HEK293T (cell line): ENCODE measurements around the gene ASTN2.

Experiments
- CTCF ChIA-PET: fragments of 350-600 bp; formaldehyde crosslinking; extraction: SDS; loops from one replicate; lab custom pipeline; 2021; ENCODE audit warnings: antibody characterized with exemption, inconsistent platforms; lab: Yijun Ruan, JAX
- POLR2A ChIA-PET: fragments of 350-600 bp; formaldehyde crosslinking; extraction: SDS; loops from one replicate; lab custom pipeline; 2020; ENCODE audit warnings: antibody characterized with exemption, inconsistent platforms; lab: Yijun Ruan, JAX
- DNase-seq: peaks from one replicate; pipeline ENCODE4 v3.0.0; 2012; ENCODE audit warnings: mixed read lengths; ENCODE audit errors: extremely low spot score
- ARNT ChIP-seq: fragments of 450-650 bp; IDR thresholded peaks from 2 replicates; pipeline ENCODE4 v1.6.1; 2017; ENCODE audit warnings: mild to moderate bottlenecking
- BHLHE40 ChIP-seq: fragments of 450-650 bp; IDR thresholded peaks from 2 replicates; pipeline ENCODE4 v1.6.1; 2016; ENCODE audit warnings: mild to moderate bottlenecking, moderate library complexity, borderline replicate concordance
- CTBP1 ChIP-seq: fragments of 450-650 bp; IDR thresholded peaks from 2 replicates; pipeline ENCODE4 v1.6.1; 2016; ENCODE audit warnings: borderline replicate concordance
- ELF4 ChIP-seq: fragments of 450-650 bp; IDR thresholded peaks from 2 replicates; pipeline ENCODE4 v1.6.1; 2017; ENCODE audit warnings: antibody characterized with exemption
- FOXA1 ChIP-seq: fragments of 450-650 bp; IDR thresholded peaks from 2 replicates; pipeline ENCODE4 v1.6.1; 2016; ENCODE audit warnings: mild to moderate bottlenecking
- FOXK2 ChIP-seq: fragments of 450-650 bp; IDR thresholded peaks from 2 replicates; pipeline ENCODE4 v1.6.1; 2016; ENCODE audit warnings: mild to moderate bottlenecking
- FOXM1 ChIP-seq: fragments of 450-650 bp; IDR thresholded peaks from 2 replicates; pipeline ENCODE4 v1.6.1; 2017; ENCODE audit warnings: mild to moderate bottlenecking, borderline replicate concordance
- HDGF ChIP-seq: fragments of 450-650 bp; IDR thresholded peaks from 2 replicates; pipeline ENCODE4 v1.6.1; 2017; ENCODE audit warnings: antibody characterized with exemption, borderline replicate concordance
- L3MBTL2 ChIP-seq: fragments of 450-650 bp; conservative IDR thresholded peaks from 2 replicates; pipeline ENCODE4 v1.6.1; 2016; ENCODE audit warnings: mild to moderate bottlenecking
- LEF1 ChIP-seq: fragments of 450-650 bp; IDR thresholded peaks from 2 replicates; pipeline ENCODE4 v1.6.1; 2017; ENCODE audit warnings: mild to moderate bottlenecking, borderline replicate concordance
- NFRKB ChIP-seq: fragments of 450-650 bp; IDR thresholded peaks from 2 replicates; pipeline ENCODE4 v1.6.1; 2016; ENCODE audit warnings: mild to moderate bottlenecking, moderate library complexity
- SP1 ChIP-seq: fragments of 450-650 bp; IDR thresholded peaks from 2 replicates; pipeline ENCODE4 v1.6.1; 2017
- SUZ12 ChIP-seq: fragments of 450-650 bp; IDR thresholded peaks from 2 replicates; pipeline ENCODE4 v1.6.1; 2016; ENCODE audit warnings: mild to moderate bottlenecking
- TARDBP ChIP-seq: fragments of 450-650 bp; IDR thresholded peaks from 2 replicates; pipeline ENCODE4 v1.6.1; 2016
- ZNF384 ChIP-seq: fragments of 450-650 bp; IDR thresholded peaks from 2 replicates; pipeline ENCODE4 v1.6.1; 2016
- TF ChIP-seq, protein P1 (sequence below): fragments of 450-650 bp; IDR thresholded peaks from 2 replicates; pipeline ENCODE4 v1.6.1; 2016

Gene ASTN2

DNA sequence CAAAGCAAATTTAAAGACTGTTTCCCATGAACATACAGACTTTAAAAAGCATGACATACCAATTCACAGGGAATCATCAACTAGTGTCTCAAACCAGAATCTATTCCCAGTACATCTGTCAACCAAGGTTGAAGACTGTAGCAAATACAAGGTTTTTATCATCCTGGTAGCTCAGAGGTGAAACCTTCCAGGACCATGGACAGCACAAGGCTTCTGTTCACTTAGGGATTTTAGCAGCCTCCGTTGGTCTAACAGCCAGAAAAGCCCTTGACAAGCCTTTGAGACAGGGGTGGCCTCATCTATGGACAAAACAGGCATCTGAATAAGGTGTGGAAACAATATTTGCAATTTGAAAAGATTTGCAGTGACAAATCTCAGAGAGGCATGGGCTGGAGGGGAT is 608.8 kb downstream of the ASTN2 start:
- ChIA-PET POLR2A (no interaction called here), CTCF (no interaction called here)
- no peak for DNase-seq
- TF ChIP-seq, protein P1, sequence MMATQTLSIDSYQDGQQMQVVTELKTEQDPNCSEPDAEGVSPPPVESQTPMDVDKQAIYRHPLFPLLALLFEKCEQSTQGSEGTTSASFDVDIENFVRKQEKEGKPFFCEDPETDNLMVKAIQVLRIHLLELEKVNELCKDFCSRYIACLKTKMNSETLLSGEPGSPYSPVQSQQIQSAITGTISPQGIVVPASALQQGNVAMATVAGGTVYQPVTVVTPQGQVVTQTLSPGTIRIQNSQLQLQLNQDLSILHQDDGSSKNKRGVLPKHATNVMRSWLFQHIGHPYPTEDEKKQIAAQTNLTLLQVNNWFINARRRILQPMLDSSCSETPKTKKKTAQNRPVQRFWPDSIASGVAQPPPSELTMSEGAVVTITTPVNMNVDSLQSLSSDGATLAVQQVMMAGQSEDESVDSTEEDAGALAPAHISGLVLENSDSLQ = no peak
- TF ChIP-seq FOXA1 = no peak
- TF ChIP-seq ARNT = no peak
- TF ChIP-seq FOXK2 = no peak
- no peak for TF ChIP-seq CTBP1
- TF ChIP-seq TARDBP = no peak

DNA sequence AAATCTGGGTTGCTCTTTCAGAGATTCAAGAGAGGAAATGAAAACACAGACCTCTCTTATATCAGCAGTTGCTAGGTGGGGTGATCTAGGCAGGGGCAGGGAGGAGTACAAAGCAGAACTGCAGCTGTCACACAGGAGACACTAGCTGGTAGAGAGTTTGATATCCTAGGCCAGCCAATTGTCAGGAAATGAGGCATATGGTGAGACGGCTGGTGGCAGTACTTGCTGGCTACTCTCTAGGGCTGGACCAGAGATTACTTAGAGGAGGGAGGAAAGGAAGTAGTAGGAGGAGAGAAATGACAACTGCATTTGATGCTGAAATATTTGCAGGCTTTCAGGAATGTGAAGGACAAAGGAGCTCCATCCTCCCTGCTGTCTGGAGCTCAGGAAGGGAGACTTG is 614.0 kb downstream of the ASTN2 start:
- POLR2A ChIA-PET = no interaction called here
- CTCF ChIA-PET = no interaction called here
- TF ChIP-seq ZNF384 = no peak
- no peak for TF ChIP-seq FOXM1
- no peak for TF ChIP-seq SP1
- TF ChIP-seq HDGF = no peak
- TF ChIP-seq SUZ12 = no peak
- TF ChIP-seq, protein P1 = no peak
- TF ChIP-seq ARNT = no peak
- TF ChIP-seq LEF1 = no peak
- no peak for DNase-seq

DNA sequence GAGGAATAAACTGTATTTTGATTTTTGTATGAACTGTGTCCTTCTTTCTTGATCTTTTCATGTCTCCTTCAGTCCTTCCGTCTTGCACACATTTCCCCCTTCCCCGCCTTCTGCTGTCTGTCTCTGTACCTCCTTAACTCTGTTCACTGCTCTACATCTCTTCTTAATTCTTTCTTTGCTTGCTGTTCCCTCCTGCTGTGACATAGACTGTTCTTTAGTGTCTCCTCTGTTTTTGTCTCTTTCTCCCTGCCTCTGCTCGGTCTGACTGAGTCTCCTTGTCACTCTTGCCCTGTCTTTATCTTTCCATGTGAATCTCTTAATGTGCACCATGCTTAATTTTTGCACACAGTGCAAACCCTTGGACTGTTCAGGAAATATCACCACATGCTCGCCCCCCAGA is 614.8 kb downstream of the ASTN2 start:
- TF ChIP-seq ELF4 = no peak
- TF ChIP-seq FOXM1 = no peak
- ChIA-PET CTCF (no interaction called here), POLR2A (no interaction called here)
- no peak for DNase-seq

DNA sequence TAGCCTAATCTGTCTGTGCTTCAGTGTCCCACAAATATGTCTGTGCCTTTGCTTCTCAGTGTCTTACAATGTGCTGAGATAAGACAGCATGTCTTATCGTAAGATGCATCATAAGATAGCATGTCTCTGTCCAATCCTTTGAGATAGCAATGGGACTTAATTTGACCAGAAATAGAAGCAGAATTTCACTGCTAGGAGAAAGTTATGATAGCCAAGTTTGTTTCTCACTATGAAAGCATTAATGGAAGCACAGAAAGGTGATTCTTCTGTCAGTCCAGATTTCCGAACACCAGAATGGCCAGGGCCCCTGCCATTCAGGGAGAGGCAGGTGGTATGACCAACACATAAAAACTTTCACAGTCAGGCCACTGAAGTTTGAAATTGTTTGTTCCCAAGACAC is 616.3 kb downstream of the ASTN2 start:
- DNase-seq = no peak
- TF ChIP-seq SUZ12 (no peak), ZNF384 (no peak), CTBP1 (no peak), HDGF (no peak), L3MBTL2 (no peak), NFRKB (no peak), SP1 (no peak)
- TF ChIP-seq, protein P1 = no peak
- ChIA-PET POLR2A (no interaction called here), CTCF (no interaction called here)

DNA sequence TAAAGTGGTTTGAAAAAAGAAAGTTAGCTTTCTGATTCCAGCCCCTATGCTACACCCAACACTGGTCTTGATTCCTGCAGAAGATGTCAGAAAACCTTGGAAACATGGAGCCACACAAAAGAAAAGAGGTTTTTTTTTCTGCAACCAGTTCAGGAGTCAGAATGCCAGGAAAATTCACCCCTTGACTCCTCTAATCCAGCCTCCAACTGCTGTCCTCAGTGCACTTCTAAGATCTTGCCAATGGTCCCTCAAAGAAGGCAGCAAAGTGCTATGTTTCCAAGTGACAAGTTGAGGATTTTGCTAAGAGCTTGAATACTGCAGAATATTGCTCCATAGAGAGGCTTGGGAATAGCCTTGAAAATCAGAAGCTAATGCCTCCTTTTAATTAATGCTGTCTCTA is 617.6 kb downstream of the ASTN2 start:
- no peak for DNase-seq
- ChIA-PET POLR2A (no interaction called here), CTCF (no interaction called here)
- TF ChIP-seq ARNT (no peak), BHLHE40 (no peak), TARDBP (no peak), SUZ12 (no peak), FOXK2 (no peak), HDGF (no peak), NFRKB (no peak), SP1 (no peak), L3MBTL2 (no peak), FOXA1 (no peak), LEF1 (no peak), FOXM1 (no peak), ELF4 (no peak), CTBP1 (no peak), ZNF384 (no peak)
- TF ChIP-seq, protein P1 = no peak

DNA sequence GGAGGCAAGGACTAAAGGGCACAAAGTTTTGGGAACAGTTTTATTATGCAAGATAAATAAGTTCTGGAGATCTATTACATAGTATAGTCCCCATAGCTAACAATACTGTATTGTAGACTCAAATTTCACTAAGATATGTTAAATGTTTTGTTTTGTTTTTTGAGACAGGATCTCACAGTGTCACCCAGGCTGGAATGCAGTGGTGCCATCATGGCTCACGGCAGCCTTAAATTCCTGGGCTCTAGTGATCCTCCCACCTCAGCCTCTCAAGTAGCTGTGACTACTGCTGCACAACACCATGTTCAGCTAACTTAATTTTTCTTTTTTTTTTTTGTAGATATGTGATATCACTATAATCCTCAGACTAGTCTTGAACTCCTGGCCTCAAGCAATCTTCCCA is 618.2 kb downstream of the ASTN2 start:
- ChIA-PET CTCF (no interaction called here), POLR2A (no interaction called here)
- no peak for DNase-seq
- TF ChIP-seq FOXA1 (no peak), CTBP1 (no peak), FOXK2 (no peak), BHLHE40 (no peak), LEF1 (no peak), L3MBTL2 (no peak), TARDBP (no peak), NFRKB (no peak), ELF4 (no peak), ZNF384 (no peak), FOXM1 (no peak)
- TF ChIP-seq, protein P1 = no peak
